ENCODE results near the gene CLCN6. TPM values are rescaled to one million over a fixed set of nuclear protein-coding genes. Genes with fewer than 3 reads are reported as not detected.

The CLCN6 gene
- total and polyA plus RNA-seq, 12 donors: 12.0 to 29.2 (median 23.5) TPM

- Histone ChIP-seq H3K4me1 (replicated peaks in 1 of 2) (peaks cover 1 to 6% of the 10 kb centered on the region in 2 donors), H3K36me3 (replicated peaks in 1 of 2) (no peaks in the 10 kb centered on the region), H3K4me3 (no peak overlapping the region), H3K27me3 (no peaks in the 10 kb centered on the region), H3K27ac (no peak overlapping the region), H3K9me3 (replicated peaks in 1 of 3) (no peaks in the 10 kb centered on the region)
- DNase-seq: no peak
- WGBS, 4 donors: 86 to 96% (median 91%) methylated on average over 2 to 13 of the region's 13 CpGs
- intact Hi-C loops (cut with DNase I): no loop called here
- TF ChIP-seq POLR2A (IDR thresholded peaks at IDR 0.05): no peak
- TF ChIP-seq, protein P1, sequence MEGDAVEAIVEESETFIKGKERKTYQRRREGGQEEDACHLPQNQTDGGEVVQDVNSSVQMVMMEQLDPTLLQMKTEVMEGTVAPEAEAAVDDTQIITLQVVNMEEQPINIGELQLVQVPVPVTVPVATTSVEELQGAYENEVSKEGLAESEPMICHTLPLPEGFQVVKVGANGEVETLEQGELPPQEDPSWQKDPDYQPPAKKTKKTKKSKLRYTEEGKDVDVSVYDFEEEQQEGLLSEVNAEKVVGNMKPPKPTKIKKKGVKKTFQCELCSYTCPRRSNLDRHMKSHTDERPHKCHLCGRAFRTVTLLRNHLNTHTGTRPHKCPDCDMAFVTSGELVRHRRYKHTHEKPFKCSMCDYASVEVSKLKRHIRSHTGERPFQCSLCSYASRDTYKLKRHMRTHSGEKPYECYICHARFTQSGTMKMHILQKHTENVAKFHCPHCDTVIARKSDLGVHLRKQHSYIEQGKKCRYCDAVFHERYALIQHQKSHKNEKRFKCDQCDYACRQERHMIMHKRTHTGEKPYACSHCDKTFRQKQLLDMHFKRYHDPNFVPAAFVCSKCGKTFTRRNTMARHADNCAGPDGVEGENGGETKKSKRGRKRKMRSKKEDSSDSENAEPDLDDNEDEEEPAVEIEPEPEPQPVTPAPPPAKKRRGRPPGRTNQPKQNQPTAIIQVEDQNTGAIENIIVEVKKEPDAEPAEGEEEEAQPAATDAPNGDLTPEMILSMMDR (IDR thresholded peaks at IDR 0.05): no peak
Observed at GRCh38 chr1:11779715-11780379, 26.1 kb upstream of the CLCN6 start.

DNA sequence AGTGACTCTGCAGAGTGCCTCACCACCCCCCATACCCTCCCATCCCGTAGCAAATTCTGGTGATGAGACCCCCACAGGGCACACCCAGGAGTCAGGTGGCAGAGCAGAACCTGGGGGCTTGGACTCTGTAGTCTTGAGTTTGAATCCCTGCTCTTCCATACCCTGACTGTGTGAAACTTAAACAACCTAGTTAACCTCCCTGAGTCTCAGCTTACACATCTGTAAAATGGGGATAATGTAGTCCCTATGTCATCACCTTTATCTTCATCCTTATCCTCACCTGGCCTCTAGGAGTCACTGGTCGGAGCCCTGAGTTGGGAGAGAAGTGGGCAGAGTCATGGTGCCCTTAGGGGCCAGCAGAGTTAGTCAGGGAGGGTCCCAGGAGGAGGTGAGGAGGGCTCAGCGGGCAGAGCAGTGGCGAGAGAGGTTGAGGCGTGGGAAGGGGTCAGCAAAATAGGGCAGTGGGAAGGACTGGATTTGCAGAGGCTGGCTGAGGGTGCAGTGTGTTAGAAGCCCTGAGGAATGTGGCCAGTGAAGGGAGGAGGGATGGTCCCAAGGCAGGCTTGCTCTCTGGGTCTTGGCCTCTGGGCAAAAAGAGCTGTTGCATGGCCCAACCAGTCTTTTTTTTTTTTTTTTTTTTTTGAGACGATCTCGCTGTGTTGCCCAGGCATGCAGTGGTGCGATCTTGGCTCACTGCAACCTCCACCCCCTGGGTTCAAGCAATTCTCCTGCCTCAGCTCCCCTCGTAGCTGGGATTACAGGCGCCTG is 25.4 kb upstream of the CLCN6 start:
- no peaks in the 10 kb centered on the region for H3K9me3 ChIP-seq (replicated peaks in 1 of 3)
- H3K4me3 ChIP-seq: no peak overlapping the region
- 76 to 86% (median 80%) methylated on average over 9 to 10 of the region's 10 CpGs for WGBS, 4 donors
- no peak for DNase-seq
- peaks cover 8 to 14% of the 10 kb centered on the region in 2 donors for H3K4me1 ChIP-seq (replicated peaks in 1 of 2)
- no peaks in the 10 kb centered on the region for H3K36me3 ChIP-seq (replicated peaks in 1 of 2)
- no peaks in the 10 kb centered on the region for H3K27me3 ChIP-seq
- H3K27ac ChIP-seq: no peak overlapping the region
- TF ChIP-seq POLR2A (IDR thresholded peaks at IDR 0.05): no peak
- TF ChIP-seq, protein P1 (IDR thresholded peaks at IDR 0.05): no peak
- intact Hi-C loops (cut with DNase I): no loop called here

DNA sequence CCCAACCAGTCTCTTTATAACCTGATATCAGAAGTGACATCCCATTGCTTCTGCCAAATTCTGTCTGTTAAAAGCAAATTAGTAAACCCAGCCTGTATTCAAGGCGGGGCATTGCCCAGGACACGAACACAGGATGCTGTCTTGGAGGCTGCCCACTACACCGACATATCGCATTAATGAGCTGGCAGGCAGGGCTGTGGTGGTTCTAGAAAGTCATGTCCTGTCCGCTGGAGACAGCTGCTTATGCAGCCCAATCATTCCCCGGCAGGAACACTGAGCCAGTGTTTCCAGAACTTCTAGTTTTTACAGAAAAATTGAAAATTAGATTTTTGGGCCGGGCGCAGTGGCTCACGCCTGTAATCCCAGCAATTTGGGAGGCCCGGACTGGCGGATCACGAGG is 24.7 kb upstream of the CLCN6 start:
- intact Hi-C loops (cut with DNase I): no loop called here
- no peaks in the 10 kb centered on the region for H3K9me3 ChIP-seq (replicated peaks in 1 of 3)
- TF ChIP-seq POLR2A (IDR thresholded peaks at IDR 0.05): no peak
- TF ChIP-seq, protein P1 (IDR thresholded peaks at IDR 0.05): no peak
- H3K4me1 ChIP-seq (replicated peaks in 1 of 2): peaks cover 9 to 21% of the 10 kb centered on the region in 2 donors
- DNase-seq: no peak
- H3K27me3 ChIP-seq: no peaks in the 10 kb centered on the region
- 84 to 93% (median 90%) methylated on average over 9 to 12 of the region's 12 CpGs for WGBS, 4 donors
- no peak overlapping the region for H3K4me3 ChIP-seq
- H3K36me3 ChIP-seq (replicated peaks in 1 of 2): no peaks in the 10 kb centered on the region
- H3K27ac ChIP-seq: no peak overlapping the region

- peak in 1 of 7 donors; percentile 15 for DNase-seq
- Histone ChIP-seq H3K27ac (no peak overlapping the region), H3K4me3 (no peak overlapping the region), H3K36me3 (replicated peaks in 1 of 2) (no peaks in the 10 kb centered on the region), H3K9me3 (replicated peaks in 1 of 3) (no peaks in the 10 kb centered on the region), H3K4me1 (replicated peaks in 1 of 2) (peaks cover 14 to 30% of the 10 kb centered on the region in 2 donors), H3K27me3 (no peaks in the 10 kb centered on the region)
- TF ChIP-seq POLR2A (IDR thresholded peaks at IDR 0.05): no peak
- TF ChIP-seq, protein P1 (IDR thresholded peaks at IDR 0.05): no peak
- intact Hi-C loops (cut with DNase I): no loop called here
- WGBS, 4 donors: 75 to 91% (median 88%) methylated on average over 3 to 6 of the region's 6 CpGs
Observed at GRCh38 chr1:11782127-11782708, 23.8 kb upstream of the CLCN6 start.

Measured in adrenal gland (tissue), 12 donors.